NT2/D1 (cell line): ENCODE data around the gene BEST4.
"Not testable (repeated sequence)": the region's sequence is repeated elsewhere in the genome, so short reads cannot be mapped to it uniquely, and the experiment has no call there.

Experiments used
- SUZ12 ChIP-seq: IDR thresholded peaks from 2 replicates; pipeline ENCODE4 v1.6.1; 2011; ENCODE audit not compliant: insufficient read length, insufficient read depth; ENCODE audit errors: extremely low read depth
- YY1 ChIP-seq: IDR thresholded peaks from 2 replicates; pipeline ENCODE4 v1.6.1; 2011; ENCODE audit not compliant: insufficient read length, insufficient read depth
- ZNF274 ChIP-seq: IDR thresholded peaks from 2 replicates; pipeline ENCODE4 v1.6.1; 2011; ENCODE audit warnings: mild to moderate bottlenecking, low read depth, low read length

DNA sequence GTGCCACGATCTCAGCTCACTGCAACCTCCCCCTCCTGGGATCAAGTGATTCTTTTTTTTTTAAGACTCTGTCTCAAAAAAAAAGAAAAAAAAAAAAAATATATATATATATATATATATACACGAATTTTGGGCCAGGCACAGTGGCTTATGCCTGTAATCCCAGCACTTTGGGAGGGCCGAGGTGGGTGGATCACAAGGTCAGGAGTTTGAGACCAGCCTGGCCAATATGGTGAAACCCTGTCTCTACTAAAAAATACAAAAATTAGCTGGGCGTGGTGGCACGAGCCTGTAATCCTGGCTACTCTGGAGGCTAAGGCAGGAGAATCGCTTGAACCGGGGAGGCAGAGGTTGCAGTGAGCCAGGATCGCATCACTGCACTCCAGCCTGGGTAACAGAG lies 9.9 kb upstream of the BEST4 start:
- TF ChIP-seq ZNF274, YY1, SUZ12: not testable (repeated sequence)
